Uterus (tissue), 2 donors: ENCODE data around the gene GRIK2.

Experiments used
- POLR2A ChIP-seq, 2 donors: fragments of 450-650 bp; IDR thresholded peaks; one replicate each; pipeline ENCODE4 v1.6.1; 2016; ENCODE audit warnings: antibody characterized with exemption in 2 of 2, mild to moderate bottlenecking in 1 of 2, moderate library complexity in 1 of 2
- TF ChIP-seq, protein P1 (sequence below), 4 experiments: fragments of 200-600 bp in 2 of 4; fragments of 450-650 bp in 2 of 4; sonication (generic) in 2 of 4; IDR thresholded peaks; one replicate each; pipeline ENCODE4 v1.5.1; 2016 to 2019; ENCODE audit warnings: antibody characterized with exemption in 4 of 4, mild to moderate bottlenecking in 2 of 4, moderate library complexity in 1 of 4

DNA sequence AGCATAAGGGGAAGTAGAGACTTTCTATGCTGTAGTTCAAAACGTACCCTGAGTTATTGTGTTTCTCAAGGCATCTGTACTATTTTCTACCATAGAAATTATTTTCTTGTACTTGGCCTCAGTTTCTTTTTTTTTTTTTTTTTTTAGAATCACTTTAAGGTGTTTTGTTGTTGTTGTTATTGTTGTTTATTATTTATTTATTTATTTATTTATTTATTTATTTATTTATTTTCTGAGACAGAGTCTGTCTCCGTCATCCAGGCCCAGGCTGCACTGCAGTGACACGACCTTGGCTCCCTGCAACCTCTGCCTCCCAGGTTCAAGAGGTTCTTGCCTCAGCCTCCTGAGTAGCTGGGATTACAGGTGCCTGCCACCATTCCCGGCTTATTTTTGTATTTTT is 179.1 kb downstream of the GRIK2 start:
- TF ChIP-seq, protein P1, sequence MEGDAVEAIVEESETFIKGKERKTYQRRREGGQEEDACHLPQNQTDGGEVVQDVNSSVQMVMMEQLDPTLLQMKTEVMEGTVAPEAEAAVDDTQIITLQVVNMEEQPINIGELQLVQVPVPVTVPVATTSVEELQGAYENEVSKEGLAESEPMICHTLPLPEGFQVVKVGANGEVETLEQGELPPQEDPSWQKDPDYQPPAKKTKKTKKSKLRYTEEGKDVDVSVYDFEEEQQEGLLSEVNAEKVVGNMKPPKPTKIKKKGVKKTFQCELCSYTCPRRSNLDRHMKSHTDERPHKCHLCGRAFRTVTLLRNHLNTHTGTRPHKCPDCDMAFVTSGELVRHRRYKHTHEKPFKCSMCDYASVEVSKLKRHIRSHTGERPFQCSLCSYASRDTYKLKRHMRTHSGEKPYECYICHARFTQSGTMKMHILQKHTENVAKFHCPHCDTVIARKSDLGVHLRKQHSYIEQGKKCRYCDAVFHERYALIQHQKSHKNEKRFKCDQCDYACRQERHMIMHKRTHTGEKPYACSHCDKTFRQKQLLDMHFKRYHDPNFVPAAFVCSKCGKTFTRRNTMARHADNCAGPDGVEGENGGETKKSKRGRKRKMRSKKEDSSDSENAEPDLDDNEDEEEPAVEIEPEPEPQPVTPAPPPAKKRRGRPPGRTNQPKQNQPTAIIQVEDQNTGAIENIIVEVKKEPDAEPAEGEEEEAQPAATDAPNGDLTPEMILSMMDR (IDR thresholded peaks at IDR 0.05): no peak
- no peak for TF ChIP-seq POLR2A (IDR thresholded peaks at IDR 0.05)
